ENCODE measurements around the gene PLA2R1.

PLA2R1 gene

DNA sequence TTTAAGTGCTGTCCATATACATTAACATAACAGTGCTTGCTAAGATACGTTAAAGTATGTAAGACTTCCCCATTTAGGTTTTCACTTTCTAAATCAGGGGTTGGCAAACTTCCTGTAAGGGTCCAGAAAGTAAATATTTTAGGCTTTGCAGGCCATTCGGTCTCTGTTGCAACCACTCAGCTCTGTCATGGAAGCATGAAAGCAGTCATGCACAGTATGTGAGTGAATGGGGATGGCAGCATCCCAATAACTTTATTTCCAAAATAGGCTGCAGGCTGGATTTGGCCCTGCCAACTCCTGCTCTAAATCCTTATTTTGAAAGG is 128.7 kb downstream of the PLA2R1 start:
- H3K36me3 ChIP-seq (ENCODE audit: control insufficient read depth, insufficient read depth, low read length) = no peaks in the 10 kb centered on the region

GRCh38 chr2:159933040-159933726 is 129.2 kb downstream of the PLA2R1 start:
- 80% methylated on average over 1 of the region's 2 CpGs; no CpG with 5 or more reads in 1 of the 2 experiments for WGBS, 2 experiments (ENCODE audit: insufficient coverage in 2 of 2)

More for the DNA sequence above, 128.7 kb downstream of the PLA2R1 start:
- H3K9me3 ChIP-seq (ENCODE audit: control insufficient read depth, low read length) = no peaks in the 10 kb centered on the region
- no peak overlapping the region for H3K27ac ChIP-seq (ENCODE audit: low read depth, low read length, severe bottlenecking)
- no peak overlapping the region for H3K4me3 ChIP-seq (ENCODE audit: extremely low read depth, insufficient read depth, low read length, poor library complexity, severe bottlenecking)
- no peaks in the 10 kb centered on the region for H3K4me1 ChIP-seq (ENCODE audit: control insufficient read depth, insufficient read depth, low read length, poor library complexity, severe bottlenecking)
- WGBS, 2 experiments (ENCODE audit: insufficient coverage in 2 of 2) = 92% methylated on average over 2 of the region's 2 CpGs; no CpG with 5 or more reads in 1 of the 2 experiments

DNA sequence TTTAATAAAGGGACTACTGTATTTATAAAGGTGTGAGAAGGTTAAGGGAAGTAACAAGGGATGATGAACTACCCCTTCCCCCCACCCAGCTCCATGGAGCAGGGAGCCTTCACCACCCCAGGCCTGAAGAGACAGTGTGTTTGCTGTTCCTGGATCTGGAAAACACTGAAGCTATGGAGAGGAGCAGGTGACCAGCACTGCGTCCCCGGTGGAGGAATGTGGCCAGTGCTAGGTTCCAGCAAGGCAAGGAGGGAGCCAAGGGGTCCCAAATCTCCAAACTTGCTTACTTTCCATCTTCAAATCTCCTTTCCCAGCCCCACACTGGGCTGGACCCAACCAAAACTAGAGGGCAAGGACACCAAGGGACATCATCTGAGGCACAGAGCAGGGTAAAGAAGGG is 135.7 kb downstream of the PLA2R1 start:
- WGBS, 2 experiments (ENCODE audit: insufficient coverage in 2 of 2) = 75% methylated on average over 2 of the region's 2 CpGs; no CpG with 5 or more reads in 1 of the 2 experiments
- no peaks in the 10 kb centered on the region for H3K4me1 ChIP-seq (ENCODE audit: control insufficient read depth, insufficient read depth, low read length, poor library complexity, severe bottlenecking)
- H3K9me3 ChIP-seq (ENCODE audit: control insufficient read depth, low read length) = no peaks in the 10 kb centered on the region
- H3K36me3 ChIP-seq (ENCODE audit: control insufficient read depth, insufficient read depth, low read length) = no peaks in the 10 kb centered on the region
- no peak overlapping the region for H3K4me3 ChIP-seq (ENCODE audit: extremely low read depth, insufficient read depth, low read length, poor library complexity, severe bottlenecking)
- H3K27ac ChIP-seq (ENCODE audit: low read depth, low read length, severe bottlenecking) = no peak overlapping the region

More at GRCh38 chr2:159933040-159933726, 129.2 kb downstream of the PLA2R1 start:
- Histone ChIP-seq H3K4me1 (ENCODE audit: control insufficient read depth, insufficient read depth, low read length, poor library complexity, severe bottlenecking) (no peaks in the 10 kb centered on the region), H3K9me3 (ENCODE audit: control insufficient read depth, low read length) (no peaks in the 10 kb centered on the region), H3K36me3 (ENCODE audit: control insufficient read depth, insufficient read depth, low read length) (no peaks in the 10 kb centered on the region), H3K4me3 (ENCODE audit: extremely low read depth, insufficient read depth, low read length, poor library complexity, severe bottlenecking) (no peak overlapping the region), H3K27ac (ENCODE audit: low read depth, low read length, severe bottlenecking) (no peak overlapping the region)

GRCh38 chr2:159925975-159926374 is 136.4 kb downstream of the PLA2R1 start:
- WGBS, 2 experiments (ENCODE audit: insufficient coverage in 2 of 2) = 80% methylated on average over 2 of the region's 3 CpGs; no CpG with 5 or more reads in 1 of the 2 experiments

GRCh38 chr2:159922563-159922962 is 139.9 kb downstream of the PLA2R1 start:
- 91 to 94% methylated on average over 2 of the region's 2 CpGs for WGBS, 2 experiments (ENCODE audit: insufficient coverage in 2 of 2)
- H3K4me3 ChIP-seq (ENCODE audit: extremely low read depth, insufficient read depth, low read length, poor library complexity, severe bottlenecking) = no peak overlapping the region
- H3K27ac ChIP-seq (ENCODE audit: low read depth, low read length, severe bottlenecking) = no peak overlapping the region
- H3K36me3 ChIP-seq (ENCODE audit: control insufficient read depth, insufficient read depth, low read length) = no peaks in the 10 kb centered on the region
- no peaks in the 10 kb centered on the region for H3K9me3 ChIP-seq (ENCODE audit: control insufficient read depth, low read length)
- H3K4me1 ChIP-seq (ENCODE audit: control insufficient read depth, insufficient read depth, low read length, poor library complexity, severe bottlenecking) = no peaks in the 10 kb centered on the region

More at GRCh38 chr2:159925975-159926374, 136.4 kb downstream of the PLA2R1 start:
- no peaks in the 10 kb centered on the region for H3K4me1 ChIP-seq (ENCODE audit: control insufficient read depth, insufficient read depth, low read length, poor library complexity, severe bottlenecking)
- H3K36me3 ChIP-seq (ENCODE audit: control insufficient read depth, insufficient read depth, low read length) = no peaks in the 10 kb centered on the region
- no peaks in the 10 kb centered on the region for H3K9me3 ChIP-seq (ENCODE audit: control insufficient read depth, low read length)
- no peak overlapping the region for H3K4me3 ChIP-seq (ENCODE audit: extremely low read depth, insufficient read depth, low read length, poor library complexity, severe bottlenecking)
- H3K27ac ChIP-seq (ENCODE audit: low read depth, low read length, severe bottlenecking) = no peak overlapping the region

DNA sequence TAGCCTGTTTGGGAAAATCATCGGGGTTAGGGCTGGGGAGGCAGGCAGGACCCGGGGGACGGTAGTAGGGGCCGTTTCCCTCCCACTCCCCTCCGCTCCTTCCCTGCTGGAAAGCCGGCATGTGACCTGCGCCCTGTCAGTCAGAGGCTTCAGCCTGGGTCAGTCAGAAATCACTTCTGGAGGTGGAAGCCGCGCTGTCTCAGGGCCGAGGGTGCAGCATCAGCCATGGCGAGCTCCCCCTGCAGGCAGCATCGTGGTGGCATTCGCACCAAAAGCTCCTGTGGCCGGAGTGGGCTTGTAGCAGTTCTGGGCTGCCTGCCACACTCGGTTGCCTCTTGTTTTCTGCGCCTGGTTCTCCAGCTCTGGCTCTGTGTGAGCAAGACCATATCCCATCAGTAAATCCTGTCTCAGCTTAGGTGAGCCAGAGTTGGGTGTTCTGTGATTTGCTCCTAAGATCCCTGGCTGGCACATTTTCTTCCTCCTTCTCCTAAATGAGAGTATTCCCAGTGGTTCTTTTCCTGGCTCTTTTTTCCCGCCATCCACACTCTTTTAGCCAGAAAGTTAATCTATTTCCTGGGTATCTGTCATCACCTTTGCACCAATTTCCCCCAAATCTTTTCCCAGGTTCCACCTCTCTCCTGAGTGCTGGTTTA is 140.5 kb downstream of the PLA2R1 start:
- Histone ChIP-seq H3K9me3 (ENCODE audit: control insufficient read depth, low read length) (no peaks in the 10 kb centered on the region), H3K4me3 (ENCODE audit: extremely low read depth, insufficient read depth, low read length, poor library complexity, severe bottlenecking) (no peak overlapping the region), H3K4me1 (ENCODE audit: control insufficient read depth, insufficient read depth, low read length, poor library complexity, severe bottlenecking) (no peaks in the 10 kb centered on the region), H3K36me3 (ENCODE audit: control insufficient read depth, insufficient read depth, low read length) (no peaks in the 10 kb centered on the region), H3K27ac (ENCODE audit: low read depth, low read length, severe bottlenecking) (no peak overlapping the region)
- 14 to 17% methylated on average over 16 to 17 of the region's 17 CpGs for WGBS, 2 experiments (ENCODE audit: insufficient coverage in 2 of 2)

- Histone ChIP-seq H3K27ac (ENCODE audit: low read depth, low read length, severe bottlenecking) (no peak overlapping the region), H3K36me3 (ENCODE audit: control insufficient read depth, insufficient read depth, low read length) (no peaks in the 10 kb centered on the region), H3K4me3 (ENCODE audit: extremely low read depth, insufficient read depth, low read length, poor library complexity, severe bottlenecking) (no peak overlapping the region), H3K9me3 (ENCODE audit: control insufficient read depth, low read length) (no peaks in the 10 kb centered on the region), H3K4me1 (ENCODE audit: control insufficient read depth, insufficient read depth, low read length, poor library complexity, severe bottlenecking) (no peaks in the 10 kb centered on the region)
- no CpG with 5 or more reads among the region's 2 CpGs for WGBS, 2 experiments (ENCODE audit: insufficient coverage in 2 of 2)
These were observed 145.9 kb downstream of the PLA2R1 start for GRCh38 chr2:159916511-159916910.

GRCh38 chr2:159913900-159914299 is 148.5 kb downstream of the PLA2R1 start:
- 100% methylated on average over 1 of the region's 2 CpGs; no CpG with 5 or more reads in 1 of the 2 experiments for WGBS, 2 experiments (ENCODE audit: insufficient coverage in 2 of 2)
- Histone ChIP-seq H3K4me1 (ENCODE audit: control insufficient read depth, insufficient read depth, low read length, poor library complexity, severe bottlenecking) (no peaks in the 10 kb centered on the region), H3K36me3 (ENCODE audit: control insufficient read depth, insufficient read depth, low read length) (no peaks in the 10 kb centered on the region), H3K4me3 (ENCODE audit: extremely low read depth, insufficient read depth, low read length, poor library complexity, severe bottlenecking) (no peak overlapping the region), H3K9me3 (ENCODE audit: control insufficient read depth, low read length) (no peaks in the 10 kb centered on the region), H3K27ac (ENCODE audit: low read depth, low read length, severe bottlenecking) (no peak overlapping the region)

GRCh38 chr2:159912580-159912979 is 149.8 kb downstream of the PLA2R1 start:
- Histone ChIP-seq H3K4me3 (ENCODE audit: extremely low read depth, insufficient read depth, low read length, poor library complexity, severe bottlenecking) (no peak overlapping the region), H3K4me1 (ENCODE audit: control insufficient read depth, insufficient read depth, low read length, poor library complexity, severe bottlenecking) (no peaks in the 10 kb centered on the region), H3K27ac (ENCODE audit: low read depth, low read length, severe bottlenecking) (no peak overlapping the region), H3K9me3 (ENCODE audit: control insufficient read depth, low read length) (no peaks in the 10 kb centered on the region), H3K36me3 (ENCODE audit: control insufficient read depth, insufficient read depth, low read length) (no peaks in the 10 kb centered on the region)
- 100% methylated on average over 3 of the region's 4 CpGs; no CpG with 5 or more reads in 1 of the 2 experiments for WGBS, 2 experiments (ENCODE audit: insufficient coverage in 2 of 2)

- no peak overlapping the region for H3K27ac ChIP-seq (ENCODE audit: low read depth, low read length, severe bottlenecking)
- no peaks in the 10 kb centered on the region for H3K36me3 ChIP-seq (ENCODE audit: control insufficient read depth, insufficient read depth, low read length)
- no peak overlapping the region for H3K4me3 ChIP-seq (ENCODE audit: extremely low read depth, insufficient read depth, low read length, poor library complexity, severe bottlenecking)
- 92 to 93% methylated on average over 2 of the region's 2 CpGs for WGBS, 2 experiments (ENCODE audit: insufficient coverage in 2 of 2)
- H3K9me3 ChIP-seq (ENCODE audit: control insufficient read depth, low read length) = no peaks in the 10 kb centered on the region
- H3K4me1 ChIP-seq (ENCODE audit: control insufficient read depth, insufficient read depth, low read length, poor library complexity, severe bottlenecking) = no peaks in the 10 kb centered on the region
These were observed 151.5 kb downstream of the PLA2R1 start for GRCh38 chr2:159910951-159911350.

DNA sequence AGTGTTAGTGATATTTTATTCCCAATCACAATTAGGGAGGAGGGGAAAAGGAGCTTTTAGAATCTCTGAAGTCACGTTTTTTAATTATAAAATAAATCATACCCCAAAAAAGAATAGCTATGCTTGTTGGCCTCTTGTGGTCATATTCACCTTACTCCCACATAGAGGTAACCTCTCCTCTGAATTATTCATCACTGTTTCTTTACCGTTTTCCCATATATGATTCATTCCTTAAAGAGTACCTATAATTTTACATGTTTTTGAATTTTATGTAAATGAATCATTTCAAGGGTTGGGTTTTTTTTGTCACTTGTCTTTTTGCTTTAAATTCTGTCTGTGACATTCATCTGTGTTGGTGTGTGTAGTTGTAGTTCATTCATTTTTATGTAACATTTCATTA is 153.8 kb downstream of the PLA2R1 start:
- no peaks in the 10 kb centered on the region for H3K36me3 ChIP-seq (ENCODE audit: control insufficient read depth, insufficient read depth, low read length)
- no peak overlapping the region for H3K27ac ChIP-seq (ENCODE audit: low read depth, low read length, severe bottlenecking)
- H3K9me3 ChIP-seq (ENCODE audit: control insufficient read depth, low read length) = no peaks in the 10 kb centered on the region
- no peaks in the 10 kb centered on the region for H3K4me1 ChIP-seq (ENCODE audit: control insufficient read depth, insufficient read depth, low read length, poor library complexity, severe bottlenecking)
- no peak overlapping the region for H3K4me3 ChIP-seq (ENCODE audit: extremely low read depth, insufficient read depth, low read length, poor library complexity, severe bottlenecking)
- WGBS, 2 experiments (ENCODE audit: insufficient coverage in 2 of 2) = no CpG with 5 or more reads among the region's 2 CpGs
